Activated naive CD4-positive, alpha-beta T cell treated with anti-CD3 and anti-CD28 coated beads for 36 hours (primary cell): ENCODE measurements around the gene OR2W1. TPM values are rescaled to one million over a fixed set of nuclear protein-coding genes. Genes with fewer than 3 reads are reported as not detected.

Experiments
- CTCF ChIA-PET: fragments of 350-600 bp; sonication (Branson Sonifier 250); formaldehyde crosslinking; loops from one replicate; lab custom pipeline; 2021; ENCODE audit warnings: antibody characterized with exemption; lab: Charles Lee
- DNase-seq: peaks from one replicate; pipeline ENCODE4 v3.0.0-alpha.2; 2020
- H3K27ac Mint-ChIP-seq: one replicate; pipeline ENCODE4 v1.8.0; 2021; ENCODE audit warnings: mild to moderate bottlenecking, mixed read lengths
- H3K27me3 Mint-ChIP-seq: one replicate; pipeline ENCODE4 v1.8.0; 2021; ENCODE audit warnings: low read depth, mixed read lengths
- H3K36me3 Mint-ChIP-seq: one replicate; pipeline ENCODE4 v1.8.0; 2021; ENCODE audit warnings: low read depth, mixed read lengths
- H3K4me1 Mint-ChIP-seq: one replicate; pipeline ENCODE4 v1.8.0; 2021; ENCODE audit warnings: low read depth, mixed read lengths
- H3K4me3 Mint-ChIP-seq: one replicate; pipeline ENCODE4 v1.8.0; 2021; ENCODE audit warnings: mild to moderate bottlenecking, moderate library complexity, mixed read lengths
- H3K9me3 Mint-ChIP-seq: one replicate; pipeline ENCODE4 v1.8.0; 2021; ENCODE audit warnings: mixed read lengths
- intact Hi-C: fragments of 100-400 bp; cut with micrococcal nuclease; formaldehyde crosslinking; loops from one replicate; pipeline ENCODE4 v1.15.1; 2023
- total RNA-seq, 2 experiments: library from RNA; stranded (reverse); gene quantifications; one replicate each; pipeline ENCODE4 v1.2.3, GENCODE V29; 2021

Gene OR2W1, protein sequence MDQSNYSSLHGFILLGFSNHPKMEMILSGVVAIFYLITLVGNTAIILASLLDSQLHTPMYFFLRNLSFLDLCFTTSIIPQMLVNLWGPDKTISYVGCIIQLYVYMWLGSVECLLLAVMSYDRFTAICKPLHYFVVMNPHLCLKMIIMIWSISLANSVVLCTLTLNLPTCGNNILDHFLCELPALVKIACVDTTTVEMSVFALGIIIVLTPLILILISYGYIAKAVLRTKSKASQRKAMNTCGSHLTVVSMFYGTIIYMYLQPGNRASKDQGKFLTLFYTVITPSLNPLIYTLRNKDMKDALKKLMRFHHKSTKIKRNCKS
- total RNA-seq, result not detected

DNA sequence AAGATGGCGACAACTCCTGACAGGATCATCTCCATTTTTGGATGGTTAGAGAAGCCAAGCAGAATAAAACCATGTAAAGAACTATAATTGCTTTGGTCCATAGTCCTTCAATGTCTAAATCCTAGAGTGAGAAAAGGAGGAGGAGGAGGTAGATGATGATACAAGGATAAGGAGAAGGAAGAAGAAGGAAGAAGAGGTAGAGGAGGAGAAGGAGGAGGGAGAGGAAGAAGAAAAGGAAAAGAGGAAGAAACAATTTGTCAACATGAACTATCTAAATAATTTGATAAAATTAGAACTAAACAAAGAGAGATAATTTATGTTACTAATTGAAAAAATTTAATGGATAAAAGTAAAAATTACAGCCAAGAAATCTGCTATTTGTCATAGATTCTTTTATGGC lies at the start of gene OR2W1:
Gene OR2W1, minus strand, starts transcription at position 101 of the 400 bp plus-strand sequence. Its CDS starts 0 bp downstream, at position 101.
- intact Hi-C loops, result no loop called here
- DNase-seq, result no peak
- CTCF ChIA-PET, result no interaction called here
- Mint-ChIP-seq H3K36me3 (no peaks in the 10 kb centered on the region), H3K27ac (no peak within 1 kb of the TSS), H3K27me3 (peaks cover 45% of the 10 kb centered on the region), H3K4me1 (no peaks in the 10 kb centered on the region), H3K9me3 (no peaks in the 10 kb centered on the region), H3K4me3 (no peak within 1 kb of the TSS)

DNA sequence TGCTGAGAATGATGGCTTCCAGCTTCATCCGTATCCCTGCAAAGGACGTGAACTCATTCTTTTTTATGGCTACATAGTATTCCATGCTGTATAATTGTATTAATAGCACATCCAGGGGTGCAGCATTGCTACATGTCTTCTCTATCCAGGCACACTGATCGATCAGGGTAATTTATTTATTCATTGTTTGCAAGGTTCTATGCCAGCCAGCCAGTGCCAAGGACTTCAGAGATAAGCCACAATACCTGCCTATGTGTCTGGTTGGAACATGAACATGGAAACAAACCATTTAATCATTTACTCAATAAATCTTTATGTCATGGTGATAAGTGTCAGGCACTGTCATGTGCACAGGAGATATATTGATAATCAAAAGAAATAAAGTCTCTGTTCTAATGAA lies 48.0 kb upstream of the OR2W1 start:
- Mint-ChIP-seq H3K27me3 (peaks cover 22% of the 10 kb centered on the region), H3K9me3 (no peaks in the 10 kb centered on the region), H3K36me3 (no peaks in the 10 kb centered on the region), H3K4me3 (no peak overlapping the region), H3K4me1 (no peaks in the 10 kb centered on the region), H3K27ac (no peak overlapping the region)
- intact Hi-C loops, result no loop called here
- CTCF ChIA-PET, result no interaction called here
- DNase-seq, result no peak

DNA sequence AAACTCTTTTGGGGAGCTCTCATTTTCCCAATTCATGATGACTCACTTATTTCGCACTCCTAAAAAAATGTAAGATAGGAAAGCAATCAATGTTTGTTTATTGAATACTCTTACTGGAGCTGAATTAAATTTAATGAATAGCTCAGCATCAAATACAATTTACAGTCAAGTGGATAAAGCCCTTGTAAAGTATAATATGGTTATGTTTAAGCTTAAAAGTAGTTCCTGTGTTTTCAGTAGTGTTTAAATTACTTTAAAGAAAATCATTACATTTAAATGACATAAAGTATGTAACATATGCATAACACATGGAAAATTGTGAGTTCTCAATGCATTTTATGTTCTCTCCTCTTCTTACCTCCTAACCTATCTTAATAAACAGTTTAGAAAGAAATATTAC lies 42.2 kb upstream of the OR2W1 start, which contains the start of gene OR2B3:
Gene OR2B3, minus strand, starts transcription at position 101 of the 400 bp plus-strand sequence. Its CDS starts 65 bp downstream, at position 36.
- H3K36me3 Mint-ChIP-seq, result no peaks in the 10 kb centered on the region
- intact Hi-C loops, result no loop called here
- CTCF ChIA-PET, result no interaction called here
- peaks cover 19% of the 10 kb centered on the region for H3K27me3 Mint-ChIP-seq
- no peaks in the 10 kb centered on the region for H3K9me3 Mint-ChIP-seq
- H3K4me1 Mint-ChIP-seq, result no peaks in the 10 kb centered on the region
- H3K4me3 Mint-ChIP-seq, result no peak within 1 kb of the TSS
- DNase-seq, result no peak
- no peak within 1 kb of the TSS for H3K27ac Mint-ChIP-seq

DNA sequence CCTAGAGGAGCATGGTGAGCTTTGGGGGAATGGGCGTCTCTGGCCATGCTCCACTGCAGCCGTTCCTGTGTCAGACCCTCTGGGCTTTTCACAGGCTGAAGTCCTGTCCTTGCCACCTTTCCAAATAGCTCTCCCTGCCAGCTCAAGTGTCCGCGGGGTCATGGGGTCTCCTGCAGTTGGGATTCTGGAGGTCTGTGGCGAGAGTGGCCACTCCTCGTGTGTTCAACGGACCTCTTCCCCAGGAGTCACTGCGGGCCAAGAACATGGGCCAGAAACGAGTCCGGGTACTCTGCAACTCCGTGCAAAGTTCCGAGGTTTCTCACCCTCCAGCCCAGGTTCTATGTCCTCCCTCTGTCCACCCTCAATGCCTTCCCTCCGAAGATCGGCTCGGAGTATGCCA lies 37.5 kb upstream of the OR2W1 start:
- H3K4me3 Mint-ChIP-seq, result no peak overlapping the region
- CTCF ChIA-PET, result no interaction called here
- DNase-seq, result no peak
- peaks cover 3% of the 10 kb centered on the region for H3K4me1 Mint-ChIP-seq
- H3K9me3 Mint-ChIP-seq, result no peaks in the 10 kb centered on the region
- H3K36me3 Mint-ChIP-seq, result no peaks in the 10 kb centered on the region
- H3K27ac Mint-ChIP-seq, result no peak overlapping the region
- intact Hi-C loops, result no loop called here
- H3K27me3 Mint-ChIP-seq, result peaks cover 8% of the 10 kb centered on the region

DNA sequence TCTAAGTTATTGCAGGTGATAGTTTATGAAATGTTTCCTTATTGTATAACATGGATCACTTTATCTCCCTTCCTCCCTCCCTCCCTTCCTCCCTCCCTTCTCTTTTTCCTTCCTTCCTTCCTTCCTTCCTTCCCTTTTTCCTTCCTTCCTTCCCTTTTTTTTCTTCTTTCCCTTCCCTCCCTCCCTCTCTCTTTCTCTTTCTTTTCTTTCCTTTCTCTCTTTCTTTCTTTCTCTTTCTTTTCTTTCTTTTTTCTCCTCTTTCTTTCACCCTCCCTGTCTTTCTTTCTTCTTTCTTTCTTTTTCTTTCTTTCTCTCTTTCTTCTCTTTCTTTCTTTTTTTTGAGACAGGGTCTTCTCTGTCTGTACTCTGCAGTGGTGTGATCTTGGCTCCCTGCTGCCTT lies 36.3 kb upstream of the OR2W1 start:
- CTCF ChIA-PET, result no interaction called here
- no peak for DNase-seq
- H3K27me3 Mint-ChIP-seq, result peaks cover under 1% of the 10 kb centered on the region
- no peaks in the 10 kb centered on the region for H3K36me3 Mint-ChIP-seq
- intact Hi-C loops, result no loop called here
- H3K4me3 Mint-ChIP-seq, result no peak overlapping the region
- no peaks in the 10 kb centered on the region for H3K9me3 Mint-ChIP-seq
- no peak overlapping the region for H3K27ac Mint-ChIP-seq
- peaks cover 3% of the 10 kb centered on the region for H3K4me1 Mint-ChIP-seq

DNA sequence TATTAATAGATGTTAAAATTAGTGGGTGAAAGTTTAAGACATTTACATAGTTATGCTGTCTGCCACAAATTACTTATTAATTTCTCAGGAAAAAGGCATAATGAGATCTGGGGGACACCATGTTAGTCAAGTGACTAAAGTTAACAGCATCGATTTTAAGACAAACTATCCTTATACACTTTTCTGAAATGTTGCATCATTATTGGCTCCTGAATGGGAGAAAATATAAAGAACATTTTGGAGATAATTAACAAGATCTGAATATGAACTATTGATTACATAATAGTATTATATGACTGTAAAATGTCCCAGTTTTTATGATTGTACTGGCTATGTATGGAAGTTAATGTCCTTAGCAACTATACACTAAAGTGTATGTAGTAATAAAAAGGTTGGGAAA lies 34.2 kb upstream of the OR2W1 start:
- Mint-ChIP-seq H3K9me3 (no peaks in the 10 kb centered on the region), H3K27me3 (peaks cover 3% of the 10 kb centered on the region), H3K36me3 (no peaks in the 10 kb centered on the region), H3K4me3 (no peak overlapping the region), H3K4me1 (peaks cover 3% of the 10 kb centered on the region), H3K27ac (no peak overlapping the region)
- CTCF ChIA-PET, result no interaction called here
- no peak for DNase-seq
- intact Hi-C loops, result no loop called here

DNA sequence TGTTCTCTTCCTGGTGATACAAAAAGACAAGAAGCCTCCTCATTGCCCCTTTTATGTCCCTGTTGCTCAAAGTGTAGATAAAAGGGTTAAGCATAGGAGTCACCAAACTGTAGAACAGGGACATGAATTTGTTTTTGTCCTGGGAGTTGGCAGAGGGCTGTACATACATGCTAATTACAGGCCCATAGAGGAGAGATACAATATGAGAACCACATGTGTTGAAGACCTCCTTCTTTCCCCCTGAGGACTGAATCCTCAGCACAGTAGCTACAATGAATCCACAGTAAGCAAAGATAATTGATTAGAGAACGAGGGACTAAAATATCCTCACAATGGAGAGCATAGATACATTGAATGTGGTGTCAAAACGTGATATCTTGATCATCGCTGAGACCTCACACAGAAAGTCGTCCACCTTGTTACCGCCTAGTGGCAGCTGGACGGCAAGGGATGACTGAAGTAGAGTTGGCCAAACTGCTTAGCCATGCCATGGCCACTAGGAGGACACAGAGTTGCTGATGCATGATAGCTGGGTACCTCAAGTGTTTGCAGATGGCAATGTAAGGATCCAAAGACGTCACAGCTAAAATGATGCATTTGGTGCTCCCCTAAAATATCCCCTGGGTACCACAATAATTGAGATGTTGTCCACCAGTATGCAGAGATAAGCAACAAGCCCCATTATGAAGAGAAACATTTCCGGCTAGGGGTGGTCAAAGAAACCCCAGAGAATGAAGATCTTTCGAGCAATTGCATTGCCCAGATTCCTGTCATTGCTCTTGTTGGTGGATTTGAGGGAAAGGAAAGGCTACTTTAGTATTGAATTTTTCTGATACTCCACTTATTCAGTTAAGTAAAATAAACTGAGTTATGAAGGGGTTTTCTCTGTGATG lies 27.1 kb upstream of the OR2W1 start:
- H3K36me3 Mint-ChIP-seq, result no peaks in the 10 kb centered on the region
- intact Hi-C loops, result no loop called here
- DNase-seq, result peak; percentile 12
- no peak overlapping the region for H3K27ac Mint-ChIP-seq
- H3K27me3 Mint-ChIP-seq, result peaks cover 26% of the 10 kb centered on the region
- CTCF ChIA-PET, result interaction anchor here (0.5 to 0.8 kb wide), 4 partner anchors 38 to 1407 kb away, joined by 3 read pairs; no protein-coding TSS in a partner anchor
- H3K4me3 Mint-ChIP-seq, result no peak overlapping the region
- H3K4me1 Mint-ChIP-seq, result no peaks in the 10 kb centered on the region
- H3K9me3 Mint-ChIP-seq, result no peaks in the 10 kb centered on the region

DNA sequence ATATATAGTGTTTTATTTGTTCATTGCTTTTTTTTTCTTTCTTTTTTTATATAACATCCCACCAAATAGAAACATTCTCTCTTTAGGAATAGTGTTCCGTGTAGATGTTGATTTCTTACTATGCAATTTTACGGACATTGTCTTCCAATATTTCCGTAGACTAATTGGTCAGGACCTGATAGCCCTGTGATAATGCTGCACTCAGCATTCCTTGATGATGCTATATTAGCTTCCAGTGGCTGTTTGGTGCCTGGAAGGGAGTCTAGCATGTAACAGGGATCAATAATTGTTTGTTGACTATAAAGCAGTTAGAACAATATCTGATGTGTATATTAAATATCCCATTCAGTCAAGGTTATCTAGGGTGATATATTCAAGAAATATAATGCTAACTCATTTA lies 6.7 kb upstream of the OR2W1 start:
- no peaks in the 10 kb centered on the region for H3K36me3 Mint-ChIP-seq
- no peak for DNase-seq
- CTCF ChIA-PET, result interaction anchor here (0.6 kb wide), 2 partner anchors 63 to 676 kb away, joined by 3 read pairs; no protein-coding TSS in a partner anchor
- peaks cover 41% of the 10 kb centered on the region for H3K27me3 Mint-ChIP-seq
- peaks cover 2% of the 10 kb centered on the region for H3K9me3 Mint-ChIP-seq
- H3K27ac Mint-ChIP-seq, result no peak overlapping the region
- no peak overlapping the region for H3K4me3 Mint-ChIP-seq
- H3K4me1 Mint-ChIP-seq, result no peaks in the 10 kb centered on the region
- intact Hi-C loops, result no loop called here

DNA sequence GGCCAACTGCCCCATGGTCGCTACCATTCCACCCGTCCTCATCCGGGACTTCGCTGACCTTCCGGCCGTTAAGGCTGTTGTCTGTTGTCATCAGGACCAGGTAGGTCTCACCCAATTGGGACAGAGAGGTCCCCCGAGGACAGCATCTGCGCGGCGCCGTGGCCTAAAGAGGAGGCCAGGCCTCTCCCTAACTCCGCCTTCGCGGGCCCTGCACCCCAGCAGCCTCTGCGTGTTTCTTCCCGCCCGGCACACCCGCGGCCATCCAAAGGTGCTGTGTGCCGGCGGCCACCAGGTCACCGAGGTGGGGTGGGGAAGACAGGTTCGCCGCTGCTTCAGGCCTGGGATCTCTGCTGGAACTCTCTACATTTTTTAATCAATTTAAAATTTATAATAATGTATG lies 9.0 kb downstream of the OR2W1 start:
- Mint-ChIP-seq H3K27ac (no peak overlapping the region), H3K4me3 (no peak overlapping the region), H3K36me3 (no peaks in the 10 kb centered on the region), H3K9me3 (no peaks in the 10 kb centered on the region), H3K27me3 (peaks cover 18% of the 10 kb centered on the region), H3K4me1 (no peaks in the 10 kb centered on the region)
- intact Hi-C loops, result no loop called here
- CTCF ChIA-PET, result no interaction called here
- no peak for DNase-seq

DNA sequence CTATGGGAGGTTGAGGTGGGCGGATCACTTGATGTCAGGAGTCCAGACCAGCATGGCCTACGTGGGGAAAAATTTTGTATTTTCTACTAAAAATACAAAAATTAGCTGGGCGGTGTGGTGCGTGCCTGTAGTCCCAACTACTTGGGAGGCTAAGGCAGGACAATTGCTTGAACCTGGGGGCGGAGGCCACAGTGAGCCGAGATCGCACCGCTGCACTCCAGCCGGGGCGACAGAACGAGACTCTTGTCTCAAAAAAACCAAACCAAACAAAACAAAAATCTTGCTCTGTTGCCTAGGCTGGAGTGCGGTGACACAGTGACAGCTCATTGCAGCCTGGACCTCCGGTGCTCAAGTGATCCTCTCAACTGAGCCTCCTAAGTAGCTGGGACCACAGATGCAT lies 16.2 kb downstream of the OR2W1 start:
- Mint-ChIP-seq H3K27ac (no peak overlapping the region), H3K4me3 (no peak overlapping the region), H3K27me3 (peaks cover 32% of the 10 kb centered on the region), H3K4me1 (no peaks in the 10 kb centered on the region), H3K9me3 (no peaks in the 10 kb centered on the region), H3K36me3 (no peaks in the 10 kb centered on the region)
- CTCF ChIA-PET, result interaction anchor here (1.2 kb wide), 1 partner anchor 13 kb away, joined by 3 read pairs; no protein-coding TSS in a partner anchor
- no peak for DNase-seq
- intact Hi-C loops, result no loop called here

DNA sequence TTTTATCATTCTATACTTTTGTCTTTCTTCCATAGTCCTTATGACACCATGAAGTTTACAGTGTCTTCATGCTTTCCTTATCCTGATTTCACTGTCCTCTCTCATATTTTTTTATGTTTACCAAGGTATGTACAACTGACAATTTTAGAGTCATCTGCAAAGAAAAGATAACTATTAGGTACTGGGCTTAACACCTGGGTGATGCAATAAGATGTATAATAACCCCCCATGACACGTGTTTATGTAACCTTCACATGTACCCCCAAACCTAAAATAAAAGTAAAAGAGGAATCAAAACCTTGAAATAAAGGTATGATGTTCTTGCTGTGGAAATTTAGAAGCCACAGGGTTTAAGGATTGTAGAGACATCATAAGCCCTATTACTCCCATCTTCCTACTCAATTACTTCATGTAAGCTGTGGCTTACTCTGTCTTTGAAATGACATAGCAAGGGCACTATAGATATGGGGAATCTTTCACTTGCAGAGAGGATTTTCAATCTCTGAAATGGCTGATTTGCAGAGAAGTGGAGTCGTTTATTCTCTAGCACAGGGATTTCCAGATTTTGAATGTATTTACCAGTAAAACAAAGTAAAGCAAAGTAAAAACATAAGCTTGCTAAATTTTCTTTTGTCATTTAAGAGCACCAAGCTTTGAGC lies 18.9 kb downstream of the OR2W1 start:
- intact Hi-C loops, result no loop called here
- CTCF ChIA-PET, result no interaction called here
- Mint-ChIP-seq H3K4me1 (no peaks in the 10 kb centered on the region), H3K27ac (no peak overlapping the region), H3K27me3 (peaks cover 36% of the 10 kb centered on the region), H3K36me3 (no peaks in the 10 kb centered on the region), H3K9me3 (no peaks in the 10 kb centered on the region), H3K4me3 (no peak overlapping the region)
- no peak for DNase-seq

DNA sequence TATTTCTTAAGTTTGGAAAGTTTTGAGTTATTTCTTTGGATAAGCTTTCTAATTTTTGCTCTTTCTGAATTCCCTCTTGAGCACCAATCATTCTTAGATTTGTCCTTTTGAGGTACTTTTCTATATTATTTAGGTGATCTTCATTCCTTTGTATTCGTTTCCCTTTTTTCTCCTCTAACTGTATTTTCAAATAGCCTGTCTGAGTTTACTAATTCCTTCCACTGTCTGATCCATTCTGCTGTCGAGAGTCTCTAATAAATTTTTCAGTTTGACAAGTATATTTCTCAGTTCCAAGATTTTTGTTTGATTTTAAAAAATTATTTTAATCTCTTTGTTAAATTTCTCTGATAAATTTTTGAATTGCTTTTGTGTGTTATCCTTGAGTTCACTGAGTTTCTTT lies 23.5 kb downstream of the OR2W1 start:
- H3K36me3 Mint-ChIP-seq, result no peaks in the 10 kb centered on the region
- peaks cover 2% of the 10 kb centered on the region for H3K4me1 Mint-ChIP-seq
- no peaks in the 10 kb centered on the region for H3K9me3 Mint-ChIP-seq
- DNase-seq, result no peak
- no peak overlapping the region for H3K4me3 Mint-ChIP-seq
- CTCF ChIA-PET, result interaction anchor here (1.9 kb wide), 1 partner anchor 184 kb away, joined by 11 read pairs; no protein-coding TSS in a partner anchor
- intact Hi-C loops, result no loop called here
- peaks cover 20% of the 10 kb centered on the region for H3K27me3 Mint-ChIP-seq
- no peak overlapping the region for H3K27ac Mint-ChIP-seq
